ENCODE measurements around the gene ARNT2.

Gene ARNT2

DNA sequence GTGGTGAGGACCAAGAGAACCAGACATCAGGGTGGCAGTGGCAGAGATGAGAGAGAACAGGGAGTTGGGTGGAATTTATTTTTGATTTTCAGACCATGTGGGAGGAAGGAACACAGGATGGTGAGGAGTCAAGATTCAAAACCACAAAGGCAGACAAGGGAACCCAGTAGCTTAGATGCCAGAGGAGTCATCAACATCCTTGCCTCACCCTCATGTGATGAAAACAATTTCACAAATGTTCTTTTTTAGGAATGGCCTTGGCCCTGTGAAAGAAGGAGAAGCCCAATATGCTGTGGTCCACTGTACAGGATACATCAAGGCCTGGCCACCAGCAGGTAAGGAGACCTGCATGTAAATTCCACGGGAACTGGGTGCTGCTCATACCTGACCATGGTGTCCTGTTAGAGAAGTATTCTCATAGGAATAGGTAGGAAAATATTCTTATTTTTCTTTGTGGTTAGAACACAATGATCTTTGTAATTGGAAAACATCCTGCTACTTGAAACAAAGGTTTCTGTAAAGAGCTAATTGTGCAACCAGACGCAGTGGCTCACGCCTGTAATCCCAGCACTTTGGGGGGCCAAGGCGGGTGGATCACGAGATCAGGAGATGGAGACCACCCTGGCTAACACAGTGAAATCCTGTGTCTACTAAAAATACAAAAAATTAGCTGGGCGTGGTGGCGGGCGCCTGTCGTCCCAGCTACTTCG, 110.0 kb downstream of the ARNT2 start:
- no peak for DNase-seq (ENCODE audit: low read depth in 2 of 2)

DNA sequence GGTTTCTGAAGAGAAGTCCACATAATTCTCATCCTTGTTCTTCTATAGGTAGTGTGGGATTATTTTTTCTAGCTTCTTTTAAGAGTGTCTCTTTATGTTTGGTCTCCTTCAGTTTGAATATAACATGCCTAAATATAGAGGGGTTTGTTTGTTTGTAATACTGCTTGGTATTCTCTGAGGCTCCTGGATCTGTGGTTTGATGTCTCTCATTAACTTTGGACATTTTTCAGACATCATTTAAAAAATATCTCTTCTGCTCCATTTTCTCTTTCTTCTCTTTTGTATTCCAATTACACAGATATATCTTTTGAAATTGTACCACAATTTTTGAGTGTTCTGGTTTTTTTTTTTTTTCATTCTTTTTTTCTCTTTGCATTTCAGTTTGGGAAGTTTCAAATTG, 113.1 kb downstream of the ARNT2 start:
- DNase-seq (ENCODE audit: low read depth in 2 of 2), result no peak

DNA sequence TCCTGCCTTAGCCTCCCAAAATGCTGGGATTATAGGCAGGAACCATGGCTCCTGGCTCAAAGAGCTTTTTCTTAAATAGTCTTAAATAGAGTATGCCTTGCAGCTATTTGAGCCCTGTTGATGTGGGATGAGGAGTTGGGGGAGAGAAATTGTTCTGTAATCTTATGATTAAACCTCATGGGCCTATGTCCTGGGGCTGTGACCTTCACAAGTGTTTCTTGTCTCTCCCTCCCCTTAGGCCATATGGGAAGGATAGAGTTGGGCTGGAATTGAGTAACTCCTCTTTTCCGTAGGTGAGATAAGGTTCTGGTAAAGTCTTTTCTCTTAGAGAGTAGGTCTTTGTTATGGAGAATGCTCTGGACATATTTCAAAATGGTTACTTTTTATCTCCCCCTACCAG, 114.3 kb downstream of the ARNT2 start:
- no peak for DNase-seq (ENCODE audit: low read depth in 2 of 2)

DNA sequence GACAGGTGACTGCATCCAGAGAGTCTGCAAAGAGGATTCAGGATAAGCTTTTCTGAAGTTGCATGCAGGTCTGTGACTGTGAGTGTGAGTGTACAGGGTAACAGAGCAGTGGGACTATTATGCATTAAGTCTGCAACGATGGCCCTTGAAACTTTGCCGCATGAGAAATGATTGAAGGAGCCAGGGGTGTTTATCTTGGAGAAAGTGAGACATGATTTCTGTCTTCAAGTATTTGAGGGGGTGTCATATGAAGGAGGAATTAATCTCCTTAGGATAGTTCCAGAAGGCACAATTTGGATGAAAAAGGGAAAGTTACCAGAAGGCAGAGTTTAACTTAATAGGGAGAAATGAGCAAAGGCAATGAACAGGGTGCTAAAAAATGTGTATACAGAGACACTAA, 119.6 kb downstream of the ARNT2 start:
- DNase-seq (ENCODE audit: low read depth in 2 of 2), result no peak

DNA sequence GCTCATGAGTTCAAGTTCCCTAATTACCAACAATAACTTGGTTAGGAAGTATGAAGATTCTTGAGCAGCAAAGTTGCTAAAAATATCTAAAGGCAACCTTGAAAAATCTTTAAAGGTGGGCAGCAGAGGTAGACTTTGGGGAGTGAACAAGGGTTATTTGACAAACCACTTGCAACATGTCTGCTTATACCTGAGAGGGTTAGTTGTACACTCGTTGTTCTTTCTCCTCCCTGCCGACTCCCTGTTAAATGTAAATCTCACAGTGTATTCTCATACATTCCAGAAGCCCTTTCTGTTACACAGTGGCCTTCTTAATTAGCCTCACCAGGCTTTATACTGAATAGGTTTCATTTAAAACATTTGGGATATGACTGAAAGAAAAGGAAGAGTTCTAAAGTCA, 121.7 kb downstream of the ARNT2 start:
- DNase-seq (ENCODE audit: low read depth in 2 of 2), result no peak

DNA sequence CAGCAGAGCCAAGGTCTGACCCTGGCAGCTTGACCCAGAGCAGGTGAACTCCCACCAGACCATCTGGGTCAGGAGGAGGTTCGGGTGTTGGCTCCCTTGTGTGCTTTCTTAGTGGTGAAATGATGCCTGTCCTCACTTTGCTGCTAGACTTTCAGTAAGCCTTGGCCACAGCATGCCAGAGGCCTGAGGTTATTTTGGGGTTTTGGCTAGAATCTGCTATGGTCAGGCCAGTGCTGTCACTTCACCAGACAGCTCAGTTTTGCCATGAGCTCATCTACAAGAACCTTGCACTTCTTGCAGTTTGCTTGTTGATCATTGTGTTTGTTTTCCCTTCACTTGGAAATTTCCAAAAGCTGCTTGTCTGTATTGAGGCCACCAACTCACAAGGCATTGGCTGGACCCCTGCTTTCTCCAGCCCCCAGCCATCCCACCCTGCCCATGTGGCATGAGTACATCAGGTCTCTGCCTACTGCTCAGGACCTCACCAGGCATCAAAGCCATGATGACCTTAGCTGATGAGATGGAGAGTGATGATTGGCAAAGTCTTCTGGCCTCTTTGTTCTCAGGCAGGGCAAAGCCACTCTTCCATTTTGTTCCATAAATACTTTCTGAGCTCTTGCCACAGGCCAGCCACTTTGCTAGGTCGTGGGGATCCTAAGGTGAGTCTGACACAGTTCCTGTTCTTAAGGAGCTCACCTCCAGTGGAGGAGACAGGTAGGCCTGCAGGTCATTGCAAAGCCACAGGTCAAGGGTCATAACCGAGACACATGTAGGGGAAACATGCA, 122.6 kb downstream of the ARNT2 start:
- no peak for DNase-seq (ENCODE audit: low read depth in 2 of 2)

DNA sequence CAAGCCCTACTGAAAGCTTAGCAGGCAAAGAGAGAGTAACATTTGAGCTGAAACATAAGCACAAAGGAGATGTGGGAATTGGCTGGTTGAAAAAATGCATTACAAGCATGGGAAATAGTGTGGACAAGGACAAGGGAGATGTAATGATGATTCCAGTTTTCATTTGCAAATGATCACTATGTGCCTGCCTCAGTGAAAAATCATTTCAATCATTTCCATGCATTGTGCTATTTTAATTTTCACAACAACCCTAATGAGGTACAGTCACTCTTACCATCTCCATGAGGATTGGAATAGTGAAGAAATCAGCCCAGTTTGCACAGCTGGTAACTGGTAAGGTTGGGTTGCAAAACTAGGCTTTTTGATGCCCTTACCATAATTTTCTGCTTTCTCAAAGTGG, 123.2 kb downstream of the ARNT2 start:
- DNase-seq (ENCODE audit: low read depth in 2 of 2), result no peak

DNA sequence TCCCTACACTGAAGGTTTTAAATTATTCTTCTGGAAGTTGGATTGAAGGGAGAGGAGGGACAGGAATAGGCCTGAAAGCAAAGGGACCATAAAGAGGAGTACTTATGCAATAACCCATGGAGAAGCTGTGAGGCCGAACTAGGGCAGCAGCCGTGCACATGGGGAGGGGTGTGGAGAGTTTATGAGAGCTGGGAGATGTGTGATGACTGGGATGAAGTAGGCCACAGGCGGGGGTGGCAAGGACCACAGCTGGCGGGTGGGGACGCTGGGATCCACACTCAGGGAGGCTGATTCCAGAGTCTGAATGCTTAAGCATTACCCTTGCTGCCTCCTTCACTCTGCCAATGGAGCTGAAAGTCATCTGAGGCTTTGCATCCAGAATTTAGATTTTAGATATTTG, 123.8 kb downstream of the ARNT2 start:
- no peak for DNase-seq (ENCODE audit: low read depth in 2 of 2)

DNA sequence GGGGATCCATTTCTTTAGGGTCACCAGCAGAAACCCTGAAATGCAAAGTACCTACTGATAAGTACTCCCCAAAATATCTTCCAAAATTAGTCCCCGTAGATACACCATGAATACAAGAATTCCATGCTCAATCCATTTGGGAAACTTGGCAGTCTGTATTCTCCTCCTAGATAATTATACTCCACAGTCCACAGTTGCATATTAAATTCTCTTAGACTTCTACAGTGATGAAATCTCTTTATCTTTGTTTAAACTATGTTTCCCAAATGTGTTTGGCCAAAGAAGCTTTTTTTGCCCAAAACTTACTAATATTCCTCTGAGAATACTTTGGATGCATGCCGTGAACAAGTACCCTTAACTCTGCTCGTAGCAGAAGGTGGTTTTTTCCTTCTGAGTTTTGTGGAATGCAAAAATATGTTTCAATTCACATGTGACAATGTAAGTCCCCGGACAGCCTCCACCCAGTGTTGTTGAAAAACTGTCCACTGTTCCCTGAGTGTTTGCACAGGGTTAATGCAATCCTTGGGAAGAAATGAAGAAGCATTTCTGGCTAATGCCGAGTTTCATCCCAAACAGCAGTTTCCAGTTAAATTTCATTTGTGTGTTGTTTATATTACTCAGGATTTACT, 126.7 kb downstream of the ARNT2 start:
- DNase-seq (ENCODE audit: low read depth in 2 of 2), result no peak

DNA sequence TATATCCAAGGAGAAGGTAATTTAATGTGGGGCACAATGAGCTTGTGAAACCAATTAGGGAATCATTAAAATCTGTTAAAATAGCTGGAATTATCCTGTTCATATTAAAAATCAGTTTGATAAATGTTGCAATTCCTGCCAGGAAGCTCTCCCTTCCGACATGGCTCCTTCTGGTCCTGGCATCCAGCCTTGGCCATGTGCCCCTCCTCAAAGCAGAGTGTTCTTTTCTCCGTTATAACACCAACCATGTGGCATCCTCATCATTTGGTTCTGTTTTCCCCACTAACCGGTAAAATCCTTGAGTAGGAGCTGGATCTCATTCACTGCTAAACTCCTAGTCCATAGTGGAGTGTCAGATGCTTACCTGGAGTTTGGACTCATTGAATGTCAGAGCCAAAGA, 127.2 kb downstream of the ARNT2 start:
- DNase-seq (ENCODE audit: low read depth in 2 of 2), result no peak

DNA sequence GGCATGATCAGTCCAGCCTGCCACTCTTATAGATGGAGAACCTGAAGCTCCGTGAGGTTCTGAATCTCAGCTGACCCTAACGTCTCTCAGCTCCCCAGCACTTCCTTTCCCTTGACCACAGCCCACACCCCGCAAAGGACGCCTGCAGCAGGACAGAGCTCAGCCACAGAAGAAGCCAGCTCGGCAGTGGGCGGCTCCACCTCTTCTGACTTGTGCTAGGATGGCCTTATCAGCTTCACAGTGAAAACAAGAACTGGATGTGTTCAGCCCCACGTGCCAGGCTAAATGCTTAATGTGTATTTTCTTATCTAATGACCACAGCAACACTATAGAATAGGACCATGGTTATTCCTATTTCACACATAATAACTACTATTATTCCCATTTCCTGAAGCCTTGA, 127.6 kb downstream of the ARNT2 start:
- DNase-seq (ENCODE audit: low read depth in 2 of 2), result no peak

DNA sequence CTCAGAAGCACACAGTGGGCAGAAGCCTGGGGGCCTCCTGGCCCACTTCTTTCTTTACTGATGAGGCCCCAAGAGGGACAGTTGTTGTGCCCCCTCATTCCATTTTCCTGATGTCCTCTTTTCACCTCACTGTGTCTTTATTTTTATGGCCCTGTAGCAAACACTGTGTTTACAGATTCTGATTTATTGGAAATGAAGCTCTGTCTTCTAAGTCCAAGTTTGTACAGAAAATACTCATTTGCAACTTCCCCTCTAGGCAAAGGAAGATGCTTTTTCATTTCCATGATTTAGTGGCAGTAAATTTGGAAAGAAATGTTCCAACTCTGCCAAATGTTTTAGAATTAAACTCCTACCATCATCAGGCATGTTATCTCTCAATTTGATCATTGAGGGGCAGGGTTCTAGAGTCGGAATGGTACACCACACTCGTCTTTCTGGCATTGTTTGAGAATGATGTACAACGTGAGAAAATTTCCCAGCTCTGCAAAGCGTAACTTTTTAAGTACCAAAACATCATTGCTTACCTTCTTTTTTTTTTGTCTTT, 129.7 kb downstream of the ARNT2 start:
- DNase-seq (ENCODE audit: low read depth in 2 of 2), result no peak

DNA sequence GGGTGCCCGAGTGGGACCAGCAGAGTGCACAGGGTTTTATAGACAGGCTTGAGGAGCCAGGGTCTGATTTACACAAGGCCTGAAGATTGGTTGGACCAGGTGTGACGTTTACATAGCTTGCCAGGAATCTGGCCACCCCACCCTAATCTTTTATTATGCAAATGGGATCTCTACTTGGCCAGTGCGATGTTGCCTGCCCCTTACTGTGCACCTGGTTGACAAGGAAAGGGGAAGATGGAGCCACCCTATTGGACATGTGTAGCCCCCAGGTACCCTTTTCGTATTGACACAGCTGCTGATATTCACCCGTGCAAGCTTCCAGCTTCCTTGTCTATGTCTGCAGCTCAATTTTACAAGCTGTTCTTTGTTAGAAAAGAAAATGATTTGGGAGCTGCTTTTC, 132.0 kb downstream of the ARNT2 start:
- no peak for DNase-seq (ENCODE audit: low read depth in 2 of 2)

DNA sequence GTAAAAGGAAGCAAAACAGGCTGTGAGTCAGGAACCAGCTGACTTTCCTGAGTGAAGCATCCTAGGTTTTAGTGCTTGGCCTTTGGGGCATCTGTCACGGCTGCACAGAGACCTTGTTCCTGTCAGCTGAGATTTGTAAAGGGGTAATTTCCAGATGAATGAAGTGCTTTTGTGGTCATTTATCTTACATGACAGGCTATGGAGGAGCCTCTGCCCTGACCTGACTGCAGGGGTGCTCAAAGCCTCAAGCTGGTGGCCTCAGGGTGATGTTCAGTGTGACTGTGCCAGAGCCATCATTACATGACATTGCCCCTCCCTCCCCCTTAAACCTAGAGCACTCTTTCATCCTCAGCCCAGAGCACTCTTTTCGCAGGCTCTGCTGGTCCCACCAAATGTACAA, 132.5 kb downstream of the ARNT2 start:
- no peak for DNase-seq (ENCODE audit: low read depth in 2 of 2)

DNA sequence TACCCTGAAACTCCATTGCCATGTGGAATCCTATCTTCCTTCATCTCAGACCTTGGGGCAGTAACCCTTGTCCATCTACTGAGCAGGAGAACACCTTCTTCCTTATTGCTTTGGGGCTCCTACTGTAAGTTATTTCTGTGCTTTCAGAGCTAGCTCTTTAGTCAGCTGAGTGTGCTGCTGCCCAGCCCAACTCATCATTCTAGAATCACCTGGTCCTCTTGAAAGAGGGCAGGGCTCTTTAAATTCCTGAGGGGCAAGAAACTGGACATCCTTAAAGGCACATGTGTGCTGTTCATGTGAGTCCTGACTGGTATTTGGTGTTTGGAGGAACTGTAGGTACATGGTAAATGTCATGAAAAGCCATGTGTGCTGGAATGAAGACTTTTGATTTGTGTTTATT, 140.9 kb downstream of the ARNT2 start:
- DNase-seq (ENCODE audit: low read depth in 2 of 2), result no peak

DNA sequence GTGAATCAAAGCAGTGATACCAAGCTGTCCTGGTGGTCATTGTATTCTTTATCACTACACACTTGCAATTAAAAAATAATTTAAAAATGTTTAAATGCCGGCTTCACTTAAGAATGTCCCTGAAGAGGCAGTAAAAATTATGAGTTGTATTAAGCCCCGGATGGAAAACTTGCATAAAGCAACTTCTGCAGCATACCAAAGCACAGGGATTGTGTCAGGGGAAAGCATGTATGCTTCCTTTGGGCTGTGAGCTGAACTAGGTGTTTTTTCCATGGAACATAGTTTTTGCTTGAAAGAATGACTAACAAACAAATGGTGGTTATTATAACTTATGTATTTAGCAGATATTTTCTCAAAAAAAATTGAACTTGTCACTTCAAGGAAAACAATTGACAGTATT, 143.1 kb downstream of the ARNT2 start:
- no peak for DNase-seq (ENCODE audit: low read depth in 2 of 2)

DNA sequence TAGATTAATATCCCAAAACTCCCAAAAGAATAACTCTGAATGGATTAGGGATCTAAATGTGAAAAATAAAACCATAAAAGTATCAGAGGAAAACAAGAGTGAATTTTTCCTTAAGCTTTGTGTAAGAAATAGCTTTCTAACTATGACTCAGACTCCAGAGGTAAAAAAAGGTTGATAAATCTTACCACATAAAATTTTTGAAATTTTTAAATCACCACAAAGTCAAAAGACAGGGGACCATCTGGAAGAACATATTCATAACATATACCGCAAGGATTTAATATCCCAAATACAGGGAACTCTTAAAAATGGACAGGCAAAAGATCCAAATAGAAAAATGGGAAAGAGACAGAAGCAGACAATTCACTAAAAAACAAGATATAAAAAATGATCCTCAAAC, 145.0 kb downstream of the ARNT2 start:
- DNase-seq (ENCODE audit: low read depth in 2 of 2), result no peak

DNA sequence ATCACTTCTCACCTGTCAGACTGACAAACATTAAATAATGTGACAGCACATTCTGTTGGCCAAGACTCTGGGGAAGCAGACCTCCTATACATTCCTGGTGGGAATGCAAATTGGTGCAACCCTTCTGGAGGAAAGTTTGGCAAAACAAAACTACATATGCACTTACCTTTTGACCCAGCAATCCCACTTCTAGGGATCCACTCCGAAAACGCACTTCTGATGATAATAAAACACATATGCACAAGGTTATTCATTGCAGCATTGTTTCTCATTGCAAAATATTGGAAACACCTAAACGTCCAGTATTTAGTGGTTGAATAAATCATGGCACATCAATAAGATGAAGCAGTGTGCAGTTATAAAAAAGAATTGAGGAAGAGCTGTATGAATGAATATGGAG, 145.5 kb downstream of the ARNT2 start:
- no peak for DNase-seq (ENCODE audit: low read depth in 2 of 2)

DNA sequence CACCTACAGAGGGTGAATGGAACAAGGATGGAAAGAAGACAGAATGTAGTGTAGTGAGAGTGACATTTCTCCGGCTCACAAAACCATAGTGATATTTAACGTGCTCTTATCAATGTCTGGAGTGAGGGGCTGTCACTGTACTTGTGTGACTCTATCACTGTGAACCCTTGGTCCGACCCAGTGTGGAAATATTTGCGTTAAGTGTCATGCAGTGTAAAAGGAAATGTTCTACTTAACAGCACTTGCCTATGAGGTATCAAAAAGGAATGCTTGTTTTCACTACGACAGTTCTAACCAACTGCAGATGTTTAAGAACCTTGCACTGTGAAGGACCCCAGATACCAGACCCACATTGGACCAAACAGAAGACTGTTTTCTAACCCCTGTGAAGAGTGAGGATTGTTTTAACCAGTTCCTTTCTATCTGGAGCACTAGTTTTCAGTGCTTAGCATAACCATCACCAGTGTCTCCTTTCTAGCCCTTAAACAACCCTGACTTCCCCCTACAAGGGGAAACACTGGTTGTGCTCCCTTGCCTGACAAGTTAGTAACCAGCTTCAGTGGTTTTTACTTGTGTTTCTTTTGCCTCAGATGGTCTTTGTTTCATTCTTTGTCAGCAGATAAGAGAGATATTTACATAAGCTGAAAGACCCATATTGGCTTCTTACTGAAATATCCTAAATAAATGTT, 146.2 kb downstream of the ARNT2 start:
- DNase-seq (ENCODE audit: low read depth in 2 of 2), result no peak

DNA sequence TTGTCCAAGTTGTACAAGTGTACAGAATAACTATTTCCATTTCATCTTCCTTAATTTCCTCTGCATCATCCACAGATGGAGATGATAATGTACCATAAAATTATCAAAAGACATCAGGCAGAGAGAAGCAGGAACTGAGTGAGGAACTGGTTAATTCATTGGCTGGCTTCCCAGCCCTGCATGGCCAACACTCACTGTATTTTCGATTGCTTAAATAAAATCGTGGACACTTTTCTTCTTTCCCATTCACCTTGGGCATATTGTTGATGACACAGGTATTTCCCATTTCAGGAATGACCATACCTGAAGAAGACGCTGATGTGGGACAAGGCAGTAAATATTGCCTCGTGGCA, 146.7 kb downstream of the ARNT2 start:
- DNase-seq (ENCODE audit: low read depth in 2 of 2), result no peak

DNA sequence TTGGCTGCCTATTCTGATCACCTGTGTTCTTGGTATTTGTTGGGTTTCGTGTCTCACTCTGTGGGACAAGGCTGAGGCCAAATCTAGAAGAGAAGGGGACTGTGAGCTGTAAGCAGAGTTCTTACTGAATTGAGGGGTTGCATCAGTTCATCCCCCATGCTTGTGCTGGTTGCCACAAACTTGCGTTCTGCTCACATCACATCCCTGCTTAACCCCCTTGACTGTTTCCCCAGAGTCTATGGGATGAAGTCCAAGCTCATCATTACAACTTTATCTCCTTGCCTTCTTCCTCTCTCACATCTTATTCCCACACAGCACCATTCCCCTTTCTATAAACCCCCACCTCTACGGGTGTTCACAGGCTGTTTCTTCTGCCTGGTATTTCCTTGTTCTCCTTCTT, 147.2 kb downstream of the ARNT2 start:
- no peak for DNase-seq (ENCODE audit: low read depth in 2 of 2)

DNA sequence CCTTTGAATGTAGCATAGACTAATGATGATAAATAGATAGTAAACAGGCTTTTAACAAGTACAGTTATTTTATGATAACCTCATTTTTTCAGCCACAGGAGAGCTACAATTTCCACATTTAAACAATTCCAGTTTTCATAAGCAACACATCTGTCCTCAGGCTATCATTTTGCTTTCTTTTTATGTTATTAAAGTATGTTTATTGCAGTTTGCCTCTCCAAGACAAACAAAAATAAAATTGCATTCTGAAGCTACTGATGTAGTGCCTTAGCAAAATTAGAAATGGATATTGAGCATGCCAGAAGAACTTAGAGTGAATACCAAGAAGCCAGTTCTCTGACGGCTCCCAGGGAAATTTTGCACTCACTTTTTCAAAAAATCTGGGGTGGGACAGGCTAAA, 150.4 kb downstream of the ARNT2 start:
- no peak for DNase-seq (ENCODE audit: low read depth in 2 of 2)
